SJSA1 (cell line): ENCODE measurements around the gene MAB21L4. TPM values are rescaled to one million over a fixed set of nuclear protein-coding genes. Genes with fewer than 3 reads are reported as not detected.

Source experiments
- DNase-seq, 2 experiments: peaks; one replicate each; pipeline ENCODE4 v3.0.0-alpha.2; 2015 to 2020; ENCODE audit warnings: low spot score in 2 of 2, low read depth in 1 of 2
- H3K27ac ChIP-seq: fragments of 250-450 bp; sonication (Bioruptor Pico); 2 replicates; pipeline ENCODE4 v1.5.1; 2020; ENCODE audit warnings: mild to moderate bottlenecking, moderate library complexity
- H3K27me3 ChIP-seq: fragments of 250-450 bp; sonication (Bioruptor Pico); replicated peaks from 2 replicates; pipeline ENCODE4 v1.5.1; 2020; ENCODE audit warnings: mild to moderate bottlenecking, moderate library complexity
- H3K36me3 ChIP-seq: fragments of 250-450 bp; sonication (Bioruptor Pico); 2 replicates; pipeline ENCODE4 v1.5.1; 2020; ENCODE audit warnings: mild to moderate bottlenecking
- H3K4me1 ChIP-seq: fragments of 250-450 bp; sonication (Bioruptor Pico); replicated peaks from 2 replicates; pipeline ENCODE4 v1.6.1; 2021; ENCODE audit warnings: mild to moderate bottlenecking
- H3K4me3 ChIP-seq: fragments of 250-450 bp; sonication (Bioruptor Pico); 2 replicates; pipeline ENCODE4 v1.5.1; 2020; ENCODE audit warnings: mild to moderate bottlenecking
- H3K9me3 ChIP-seq: fragments of 250-450 bp; sonication (Bioruptor Pico); replicated peaks from 2 replicates; pipeline ENCODE4 v1.5.1; 2020; ENCODE audit warnings: mild to moderate bottlenecking
- total RNA-seq: library from RNA; depleted of rRNA; stranded (reverse); fragments of >200 nt; shearing (Covaris generic); gene quantifications from 2 replicates; pipeline ENCODE4 v1.2.3, GENCODE V29; 2014

The MAB21L4 gene
- total RNA-seq, 1 experiment from 2014 or later = 0.42 TPM

- Histone ChIP-seq H3K27ac (no peak overlapping the region), H3K9me3 (no peaks in the 10 kb centered on the region), H3K27me3 (no peaks in the 10 kb centered on the region), H3K4me3 (no peak overlapping the region), H3K4me1 (peaks cover 31% of the 10 kb centered on the region), H3K36me3 (no peaks in the 10 kb centered on the region)
- DNase-seq = no peak
These were observed 2.9 kb upstream of the MAB21L4 start for GRCh38 chr2:240898731-240899467.

GRCh38 chr2:240898108-240898730, 2.3 kb upstream of the MAB21L4 start:
- Histone ChIP-seq H3K36me3 (no peaks in the 10 kb centered on the region), H3K9me3 (no peaks in the 10 kb centered on the region), H3K27me3 (no peaks in the 10 kb centered on the region), H3K4me3 (no peak overlapping the region), H3K4me1 (peaks cover 38% of the 10 kb centered on the region), H3K27ac (no peak overlapping the region)
- DNase-seq = no peak

- H3K36me3 ChIP-seq = no peaks in the 10 kb centered on the region
- peaks cover 47% of the 10 kb centered on the region for H3K4me1 ChIP-seq
- H3K27ac ChIP-seq = no peak overlapping the region
- H3K9me3 ChIP-seq = no peaks in the 10 kb centered on the region
- H3K27me3 ChIP-seq = no peaks in the 10 kb centered on the region
- no peak for DNase-seq
- no peak overlapping the region for H3K4me3 ChIP-seq
These were observed 1.1 kb upstream of the MAB21L4 start for GRCh38 chr2:240896871-240897692.

GRCh38 chr2:240896394-240896793, 438 bp upstream of the MAB21L4 start:
- no peak overlapping the region for H3K27ac ChIP-seq
- no peaks in the 10 kb centered on the region for H3K36me3 ChIP-seq
- H3K27me3 ChIP-seq = no peaks in the 10 kb centered on the region
- H3K4me1 ChIP-seq = peaks cover 47% of the 10 kb centered on the region
- no peak overlapping the region for H3K4me3 ChIP-seq
- DNase-seq = no peak
- no peaks in the 10 kb centered on the region for H3K9me3 ChIP-seq

- no peak for DNase-seq
- peaks cover 47% of the 10 kb centered on the region for H3K4me1 ChIP-seq
- no peak overlapping the region for H3K27ac ChIP-seq
- no peaks in the 10 kb centered on the region for H3K36me3 ChIP-seq
- H3K27me3 ChIP-seq = no peaks in the 10 kb centered on the region
- H3K9me3 ChIP-seq = no peaks in the 10 kb centered on the region
- no peak overlapping the region for H3K4me3 ChIP-seq
These were observed 959 bp downstream of the MAB21L4 start for GRCh38 chr2:240894836-240895558.

- Histone ChIP-seq H3K4me1 (peaks cover 47% of the 10 kb centered on the region), H3K27ac (peak overlapping the region; percentile 68), H3K4me3 (no peak overlapping the region), H3K27me3 (no peaks in the 10 kb centered on the region), H3K9me3 (no peaks in the 10 kb centered on the region), H3K36me3 (no peaks in the 10 kb centered on the region)
- no peak for DNase-seq
These were observed 1.9 kb downstream of the MAB21L4 start for GRCh38 chr2:240894006-240894405.

- peaks cover 42% of the 10 kb centered on the region for H3K4me1 ChIP-seq
- H3K9me3 ChIP-seq = no peaks in the 10 kb centered on the region
- H3K36me3 ChIP-seq = no peaks in the 10 kb centered on the region
- peak; percentile 91 to 93 for DNase-seq
- H3K27ac ChIP-seq = peak overlapping the region; percentile 68
- no peak overlapping the region for H3K4me3 ChIP-seq
- no peaks in the 10 kb centered on the region for H3K27me3 ChIP-seq
These were observed 2.6 kb downstream of the MAB21L4 start for GRCh38 chr2:240893363-240893844.

- no peaks in the 10 kb centered on the region for H3K9me3 ChIP-seq
- no peak for DNase-seq
- H3K4me3 ChIP-seq = no peak overlapping the region
- no peaks in the 10 kb centered on the region for H3K27me3 ChIP-seq
- H3K27ac ChIP-seq = peak overlapping the region; percentile 68
- peaks cover 42% of the 10 kb centered on the region for H3K4me1 ChIP-seq
- H3K36me3 ChIP-seq = no peaks in the 10 kb centered on the region
These were observed 3.0 kb downstream of the MAB21L4 start for GRCh38 chr2:240892925-240893324.

GRCh38 chr2:240892356-240892755, 3.6 kb downstream of the MAB21L4 start:
- H3K36me3 ChIP-seq = no peaks in the 10 kb centered on the region
- H3K27me3 ChIP-seq = no peaks in the 10 kb centered on the region
- peak overlapping the region; percentile 68 for H3K27ac ChIP-seq
- DNase-seq = no peak
- H3K4me1 ChIP-seq = peaks cover 42% of the 10 kb centered on the region
- H3K9me3 ChIP-seq = no peaks in the 10 kb centered on the region
- H3K4me3 ChIP-seq = no peak overlapping the region

GRCh38 chr2:240891492-240892340, 4.2 kb downstream of the MAB21L4 start:
- H3K27me3 ChIP-seq = no peaks in the 10 kb centered on the region
- no peak overlapping the region for H3K27ac ChIP-seq
- no peak for DNase-seq
- no peak overlapping the region for H3K4me3 ChIP-seq
- H3K9me3 ChIP-seq = no peaks in the 10 kb centered on the region
- peaks cover 42% of the 10 kb centered on the region for H3K4me1 ChIP-seq
- no peaks in the 10 kb centered on the region for H3K36me3 ChIP-seq

- no peak for DNase-seq
- no peaks in the 10 kb centered on the region for H3K36me3 ChIP-seq
- peaks cover 34% of the 10 kb centered on the region for H3K4me1 ChIP-seq
- no peaks in the 10 kb centered on the region for H3K9me3 ChIP-seq
- H3K27me3 ChIP-seq = no peaks in the 10 kb centered on the region
- H3K27ac ChIP-seq = no peak overlapping the region
- no peak overlapping the region for H3K4me3 ChIP-seq
These were observed 5.3 kb downstream of the MAB21L4 start for GRCh38 chr2:240890691-240891090.

- no peak for DNase-seq
- H3K4me3 ChIP-seq = no peak overlapping the region
- H3K9me3 ChIP-seq = no peaks in the 10 kb centered on the region
- no peak overlapping the region for H3K27ac ChIP-seq
- H3K36me3 ChIP-seq = no peaks in the 10 kb centered on the region
- no peaks in the 10 kb centered on the region for H3K27me3 ChIP-seq
- peaks cover 26% of the 10 kb centered on the region for H3K4me1 ChIP-seq
These were observed 6.1 kb downstream of the MAB21L4 start for GRCh38 chr2:240889601-240890560.
